HG03135 (cell line): ENCODE data around the gene AHCTF1.

Experiments used
- ATAC-seq: cut with Tn5 transposase; IDR thresholded peaks from one replicate; pipeline ENCODE4 v1.9.1; 2021; ENCODE audit warnings: mild to moderate bottlenecking, moderate library complexity; ENCODE audit not compliant: unreplicated experiment

Gene AHCTF1

GRCh38 chr1:246801241-246802020, 130.3 kb downstream of the AHCTF1 start:
- no peak for ATAC-seq

- ATAC-seq: no peak
Observed at GRCh38 chr1:246800756-246801155, 131.0 kb downstream of the AHCTF1 start.

GRCh38 chr1:246800356-246800755, 131.4 kb downstream of the AHCTF1 start:
- ATAC-seq: no peak

- no peak for ATAC-seq
Observed at GRCh38 chr1:246798606-246799496, 132.9 kb downstream of the AHCTF1 start.

- ATAC-seq: no peak
Observed at GRCh38 chr1:246798107-246798506, 133.6 kb downstream of the AHCTF1 start.

- no peak for ATAC-seq
Observed at GRCh38 chr1:246797597-246797996, 134.2 kb downstream of the AHCTF1 start.

GRCh38 chr1:246797157-246797556, 134.6 kb downstream of the AHCTF1 start:
- ATAC-seq: no peak

GRCh38 chr1:246795906-246796694, 135.6 kb downstream of the AHCTF1 start:
- no peak for ATAC-seq

GRCh38 chr1:246794828-246795671, 136.7 kb downstream of the AHCTF1 start:
- ATAC-seq: no peak

- ATAC-seq: no peak
Observed at GRCh38 chr1:246794048-246794827, 137.5 kb downstream of the AHCTF1 start.

GRCh38 chr1:246793356-246793896, 138.3 kb downstream of the AHCTF1 start:
- ATAC-seq: no peak

GRCh38 chr1:246792603-246793002, 139.1 kb downstream of the AHCTF1 start:
- ATAC-seq: no peak

- no peak for ATAC-seq
Observed at GRCh38 chr1:246791303-246791918, 140.3 kb downstream of the AHCTF1 start.

- no peak for ATAC-seq
Observed at GRCh38 chr1:246790833-246791232, 140.9 kb downstream of the AHCTF1 start.

GRCh38 chr1:246790364-246790763, 141.4 kb downstream of the AHCTF1 start:
- ATAC-seq: no peak

- no peak for ATAC-seq
Observed at GRCh38 chr1:246789454-246790339, 142.1 kb downstream of the AHCTF1 start.
